HG03108 (cell line): ENCODE measurements around the gene RPL14.
"Not testable (repeated sequence)": the region's sequence is repeated elsewhere in the genome, so short reads cannot be mapped to it uniquely, and the experiment has no call there.

Source experiments
- ATAC-seq: cut with Tn5 transposase; IDR thresholded peaks from one replicate; pipeline ENCODE4 v1.9.1; 2021; ENCODE audit warnings: moderate library complexity; ENCODE audit not compliant: unreplicated experiment

Gene RPL14

DNA sequence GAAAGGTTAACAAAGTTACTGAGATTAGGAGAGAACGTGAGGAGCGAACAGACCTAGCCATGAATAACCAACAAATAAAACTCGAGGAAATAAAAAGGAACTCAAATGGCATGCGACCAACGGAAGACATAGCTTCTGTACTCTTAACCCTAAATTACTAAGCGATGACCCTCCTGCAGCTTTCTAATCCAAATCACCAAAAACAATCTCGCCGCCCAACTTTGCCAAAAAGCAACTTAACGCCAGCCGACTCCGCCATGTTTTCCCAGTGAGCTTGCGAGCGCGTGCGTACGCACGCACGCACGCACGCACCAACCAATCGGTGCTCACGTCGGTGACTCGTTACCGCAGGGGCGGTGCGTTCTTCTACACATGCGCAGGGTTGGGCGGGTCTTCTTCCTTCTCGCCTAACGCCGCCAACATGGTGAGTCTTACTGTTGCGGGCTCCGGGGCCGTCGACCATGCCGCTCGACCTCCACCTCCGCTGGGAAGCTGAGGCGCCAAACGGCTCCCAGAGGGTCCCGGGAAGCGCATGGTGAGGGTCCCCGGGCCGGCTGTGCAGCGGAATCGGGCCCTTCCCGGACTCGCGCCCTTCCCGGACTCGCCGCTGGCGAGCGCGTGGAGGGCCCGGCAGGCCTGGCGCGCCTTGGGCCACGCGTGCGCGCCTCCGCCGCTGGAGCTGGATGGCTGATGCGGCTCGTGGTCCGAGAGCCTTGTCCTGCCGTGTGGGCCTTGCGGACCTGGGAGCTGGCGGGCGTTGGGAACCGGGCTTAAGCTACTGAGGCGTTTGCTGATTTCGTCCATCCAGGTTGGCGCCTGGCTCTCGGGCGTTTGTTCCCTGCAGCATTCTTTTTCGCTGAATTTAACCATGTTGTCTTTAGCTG lies at the start of gene RPL14:
Gene RPL14, plus strand, starts transcription at position 400 of the 884 bp plus-strand sequence. Its CDS starts 133 bp downstream, at position 533.
- ATAC-seq: peak; percentile 63

DNA sequence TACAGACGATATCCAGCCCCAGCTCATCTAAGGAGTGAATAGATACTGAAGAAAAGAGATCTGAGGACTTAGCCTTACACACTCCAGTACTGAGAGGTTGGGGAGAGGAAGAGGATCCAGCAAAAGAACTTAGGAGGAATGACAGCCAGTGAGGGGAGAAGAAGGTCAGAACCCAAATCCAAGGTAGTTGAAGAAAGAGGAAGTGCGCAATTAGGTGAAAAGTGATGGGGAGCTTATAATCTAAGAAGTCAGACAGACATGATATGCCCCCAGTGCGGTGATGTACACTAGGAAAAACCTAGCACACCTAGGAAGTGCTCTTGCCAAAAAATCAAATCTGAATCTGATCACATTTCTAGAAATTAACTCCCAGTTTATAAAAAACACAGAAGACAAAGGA lies 49.5 kb upstream of the RPL14 start:
- ATAC-seq: no peak

DNA sequence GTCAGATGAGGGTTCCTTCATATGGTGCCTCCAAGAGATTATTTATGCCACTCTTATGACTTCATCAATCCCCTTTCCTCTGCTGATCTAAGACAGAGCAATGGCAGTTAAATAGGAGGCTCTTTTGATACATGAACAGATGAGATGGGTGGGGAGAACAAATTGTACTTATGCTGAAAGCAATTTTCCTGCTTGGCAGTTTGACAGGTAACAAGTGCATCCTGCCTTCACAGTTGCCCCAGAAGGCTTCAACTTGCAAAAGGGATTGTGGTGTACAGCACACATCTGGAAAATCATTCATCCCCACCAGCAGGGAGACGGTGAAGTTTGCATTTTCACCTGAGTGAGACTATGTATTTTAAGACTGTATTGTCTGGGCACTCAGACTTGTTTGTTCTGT lies 42.9 kb upstream of the RPL14 start:
- ATAC-seq: no peak

DNA sequence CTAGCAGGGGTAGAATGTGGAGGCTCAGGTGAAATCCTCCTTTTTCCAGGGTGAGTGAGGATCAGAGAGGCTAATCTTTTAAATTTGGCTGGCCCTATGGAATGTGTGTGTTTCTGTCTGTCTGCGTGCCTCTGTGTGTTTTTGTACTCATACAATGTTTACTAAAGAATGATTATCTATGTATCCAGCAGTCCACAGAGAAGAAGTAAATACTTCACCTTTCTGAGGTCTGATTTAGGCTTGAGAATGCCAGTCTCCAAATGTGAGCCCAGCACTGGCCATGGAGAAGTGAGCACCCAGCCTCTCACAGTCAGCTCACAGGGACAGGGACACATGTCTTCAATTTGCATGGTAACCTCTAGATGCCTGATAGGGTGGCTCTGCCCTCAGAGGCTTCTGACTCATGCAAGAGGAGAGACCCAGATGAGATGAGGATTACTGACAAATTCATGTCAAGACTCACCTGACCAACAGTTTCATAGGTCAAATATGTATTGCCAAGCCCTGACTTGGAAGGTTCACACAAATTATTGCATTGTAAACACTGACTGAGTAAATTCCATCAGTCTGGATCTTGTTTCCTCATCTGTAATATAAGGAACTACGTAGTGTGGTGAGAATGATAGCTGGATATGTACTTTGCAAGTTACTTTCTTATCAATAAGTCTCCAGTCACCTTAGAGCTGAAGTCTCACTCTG lies 39.1 kb upstream of the RPL14 start:
- no peak for ATAC-seq

DNA sequence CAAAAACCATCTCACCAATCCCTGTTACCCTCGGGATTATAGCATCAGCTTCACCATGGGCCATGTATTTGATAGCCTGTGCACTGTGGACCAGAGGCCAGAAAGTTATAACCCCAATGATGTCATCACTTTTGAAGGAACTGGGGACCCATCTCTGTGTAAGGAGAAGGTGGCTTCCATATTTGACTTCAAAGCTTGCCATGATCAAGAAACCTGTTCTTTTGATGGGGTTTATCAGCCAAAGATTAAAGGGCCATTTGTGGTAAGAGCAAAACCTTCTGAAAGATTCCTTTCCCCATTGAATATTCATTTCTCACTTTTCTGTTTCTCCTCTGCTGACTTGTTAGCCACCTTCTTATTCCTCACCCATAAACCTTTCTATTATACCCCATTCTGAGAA lies 34.3 kb upstream of the RPL14 start:
- ATAC-seq: no peak

DNA sequence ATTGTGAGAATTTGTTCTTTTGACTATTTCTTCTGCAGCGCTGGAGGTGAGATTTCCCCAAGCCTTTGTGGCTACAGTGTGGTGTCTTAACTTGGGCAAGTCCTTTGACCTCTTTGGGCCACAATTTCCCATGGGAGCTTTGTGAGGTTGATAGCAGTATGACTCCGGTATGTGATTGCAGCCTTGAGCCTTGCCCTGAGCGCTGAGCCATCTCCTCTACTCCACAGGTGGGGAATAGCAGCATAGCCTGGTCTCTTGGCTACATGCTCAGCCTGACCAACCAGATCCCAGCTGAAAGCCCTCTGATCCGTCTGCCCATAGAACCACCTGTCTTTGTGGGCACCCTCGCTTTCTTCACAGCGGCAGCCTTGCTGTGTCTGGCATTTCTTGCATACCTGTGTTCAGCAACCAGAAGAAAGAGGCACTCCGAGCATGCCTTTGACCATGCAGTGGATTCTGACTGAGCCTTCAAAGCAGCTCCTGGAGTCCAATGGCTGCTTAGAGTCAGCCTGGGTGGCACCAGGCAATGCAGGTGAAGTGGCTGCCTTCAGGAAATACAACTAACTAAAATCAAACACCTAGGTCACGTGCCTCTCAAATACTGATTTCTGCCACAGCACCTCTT lies 30.0 kb upstream of the RPL14 start:
- no peak for ATAC-seq

DNA sequence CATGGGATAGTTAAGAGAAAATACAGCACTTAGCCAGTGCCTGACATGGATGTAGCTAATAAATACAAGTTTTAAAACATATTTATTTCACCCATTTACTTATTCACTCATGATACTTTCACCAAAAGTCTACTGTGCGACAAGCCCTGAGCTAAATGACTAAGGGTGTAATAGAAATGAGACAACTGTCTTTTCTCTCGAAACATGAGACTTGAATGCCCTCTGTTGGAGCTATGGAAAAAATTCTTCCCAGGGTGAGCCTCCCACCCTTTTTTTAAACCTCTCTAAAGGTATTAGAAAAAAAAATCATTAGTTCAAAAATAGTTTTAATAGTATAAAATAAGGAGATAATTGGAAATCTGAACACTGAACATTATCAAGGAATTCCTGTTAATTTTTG lies 24.3 kb upstream of the RPL14 start:
- no peak for ATAC-seq

DNA sequence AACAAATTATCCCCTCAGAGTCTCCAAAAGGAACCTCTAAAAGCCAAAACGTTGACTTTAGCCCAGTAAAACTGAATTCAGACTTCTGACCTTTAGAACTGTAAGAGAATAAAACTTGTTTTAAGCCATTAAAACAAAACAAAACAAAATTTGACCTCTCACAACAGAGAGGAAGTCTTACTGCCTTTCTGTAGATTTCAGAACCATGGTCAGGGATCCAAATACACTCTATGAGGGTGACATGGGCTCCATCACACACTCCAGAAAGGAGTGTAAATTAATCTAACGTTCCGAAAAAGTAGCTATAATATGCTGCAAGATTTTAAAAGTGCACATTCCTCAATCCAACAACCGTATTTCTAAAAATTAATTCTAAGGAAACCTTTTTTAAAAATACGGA lies 19.2 kb upstream of the RPL14 start:
- no peak for ATAC-seq

DNA sequence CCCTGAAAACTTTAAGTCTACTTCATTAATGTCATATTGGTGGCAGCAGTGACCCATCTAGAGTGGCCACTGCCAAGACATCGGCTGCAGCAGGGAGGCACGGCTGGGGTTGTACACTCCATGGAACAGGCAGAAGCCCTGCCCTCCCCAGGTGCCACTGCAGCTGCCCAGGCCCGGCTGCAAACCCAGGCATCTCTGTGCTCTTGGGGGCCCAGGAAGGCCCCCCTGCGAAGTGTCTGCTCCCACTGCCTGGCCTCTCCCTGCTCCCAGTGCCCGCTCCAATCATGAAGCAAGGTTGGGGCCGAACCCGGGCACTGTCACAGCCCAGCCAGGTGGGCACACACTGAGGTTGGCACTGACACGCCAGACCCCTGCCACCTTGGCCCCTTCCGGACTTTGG lies 12.1 kb upstream of the RPL14 start:
- ATAC-seq: no peak

DNA sequence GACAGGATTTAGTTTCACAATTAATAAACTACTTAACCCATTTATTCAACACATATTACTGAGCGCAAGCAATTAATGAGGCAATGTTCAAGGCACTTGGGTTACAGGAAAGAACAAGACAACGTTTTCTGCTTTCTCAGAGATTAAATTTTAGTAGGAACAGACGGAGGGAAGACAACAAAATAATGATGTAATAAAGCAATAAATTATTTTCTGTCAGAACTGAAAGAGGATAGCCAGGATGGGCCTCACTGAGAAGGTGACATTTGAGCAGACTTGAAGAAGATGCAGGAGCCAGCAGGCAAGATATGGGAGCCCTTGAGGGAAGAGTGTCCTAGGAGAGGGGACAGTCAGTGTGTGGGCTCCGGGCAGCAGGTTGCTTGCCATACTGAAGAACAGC lies 11.3 kb upstream of the RPL14 start:
- no peak for ATAC-seq

DNA sequence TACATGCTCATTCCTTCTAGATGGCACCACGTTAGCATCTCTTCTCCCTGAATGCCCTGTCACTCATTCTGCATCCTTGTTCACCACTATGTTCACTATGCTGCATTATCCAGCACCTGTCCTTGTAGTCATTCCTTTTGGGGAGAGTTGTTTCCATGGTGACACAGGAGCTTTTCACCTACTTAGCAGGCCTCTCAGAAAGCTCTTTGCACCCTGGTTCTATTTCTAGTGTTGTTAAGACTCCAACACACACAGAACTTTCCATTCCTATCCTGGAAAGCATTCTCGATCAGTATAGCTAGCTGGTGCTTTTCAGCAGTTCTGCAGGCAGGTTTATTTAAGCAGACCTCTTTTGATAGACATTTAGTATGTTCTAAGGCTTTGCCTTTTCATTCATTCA lies 6.7 kb upstream of the RPL14 start:
- ATAC-seq: no peak

DNA sequence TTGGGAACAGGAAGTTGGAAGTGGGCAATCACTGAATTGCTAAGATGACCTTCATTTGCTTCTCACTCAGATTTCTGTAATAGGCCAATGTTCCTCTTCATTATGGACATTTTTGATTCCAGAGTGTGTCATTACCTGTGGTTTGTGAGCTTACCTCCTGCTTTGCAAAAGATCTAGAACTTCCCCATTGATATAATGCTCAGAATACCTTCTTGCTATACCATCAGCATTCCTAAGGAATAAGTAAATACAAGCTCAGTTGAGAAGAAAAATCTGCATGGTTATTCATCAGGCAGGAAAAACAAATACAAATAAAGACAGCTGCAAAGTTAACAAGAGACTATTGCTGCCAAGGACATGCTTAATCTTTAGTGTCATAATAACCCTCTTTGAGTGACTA lies 5.6 kb upstream of the RPL14 start:
- ATAC-seq: no peak

DNA sequence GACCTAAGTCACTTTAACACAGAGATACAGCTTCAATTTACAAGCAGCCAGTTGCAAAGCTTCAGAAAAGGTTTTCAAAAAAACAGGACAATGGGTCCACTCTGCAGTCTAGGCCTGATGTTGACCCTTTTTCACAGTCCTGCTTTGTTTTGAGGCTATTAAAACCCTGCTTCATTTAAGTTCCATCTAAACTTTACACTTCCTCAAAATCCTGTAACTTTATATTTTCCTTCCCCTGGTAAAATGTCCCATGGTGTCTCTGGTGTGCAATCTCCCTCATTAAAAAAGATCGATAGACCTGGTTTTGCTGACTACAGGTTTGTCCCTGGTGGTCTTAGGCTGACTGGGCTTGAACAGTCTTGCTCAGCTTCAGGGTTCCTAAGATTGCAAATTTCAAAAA lies 5.1 kb upstream of the RPL14 start:
- ATAC-seq: no peak

DNA sequence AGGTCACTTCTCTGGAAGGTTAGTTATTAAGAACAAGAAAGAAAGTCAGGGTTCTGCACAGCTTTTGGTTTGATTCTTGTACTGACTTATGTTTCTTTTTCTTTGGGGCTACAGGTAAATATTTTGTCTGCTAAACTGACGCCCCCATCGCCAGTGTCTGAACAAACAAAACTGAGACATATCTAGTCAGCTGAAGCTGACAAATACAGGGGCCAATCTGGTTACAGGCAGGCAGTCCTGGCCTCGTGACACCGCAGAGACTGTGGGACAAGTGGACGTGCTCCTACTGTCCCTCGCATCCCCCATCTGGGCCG lies 4.6 kb upstream of the RPL14 start:
- ATAC-seq: no peak

DNA sequence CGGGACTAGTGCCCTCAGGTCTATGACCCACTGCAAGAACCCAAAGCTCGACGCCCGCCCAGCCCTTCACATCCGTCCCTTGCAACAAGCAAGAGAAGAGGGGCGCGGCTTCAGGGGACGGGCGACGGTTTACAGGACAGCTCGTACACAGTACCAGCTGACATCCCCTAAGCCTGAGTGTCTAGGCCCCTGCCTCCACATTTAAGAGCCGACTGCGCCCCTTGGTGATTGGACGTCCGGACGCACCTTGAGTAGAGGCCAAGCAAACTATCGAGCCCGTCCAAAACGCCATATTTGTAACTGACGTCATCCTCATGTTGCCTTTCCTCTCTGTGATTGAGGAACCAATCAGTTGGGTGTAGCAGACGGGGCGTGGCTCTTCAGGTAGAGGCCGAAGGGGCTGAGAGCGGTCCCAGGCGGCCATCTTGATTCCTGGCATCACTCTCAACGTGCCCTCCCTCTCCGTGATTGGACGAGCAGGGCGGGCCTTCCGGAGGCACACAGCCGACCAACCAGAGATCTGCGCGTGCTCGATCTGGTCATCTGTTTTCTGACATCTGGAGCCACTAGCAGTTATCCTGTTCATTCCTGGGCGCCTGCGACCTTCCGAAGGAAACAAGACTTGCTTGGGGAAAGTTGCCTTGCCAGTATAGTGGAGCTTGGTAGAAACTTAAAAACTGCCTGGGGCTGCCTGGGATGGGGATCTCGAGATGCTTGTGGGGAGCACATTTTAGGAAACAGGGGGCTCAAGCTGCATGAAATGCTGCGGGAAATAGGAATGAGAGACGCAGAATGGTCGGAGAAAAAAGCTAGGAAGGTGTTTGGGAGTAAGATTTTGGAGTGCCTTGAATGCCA lies 4.0 kb upstream of the RPL14 start:
- peak; percentile 95 for ATAC-seq

DNA sequence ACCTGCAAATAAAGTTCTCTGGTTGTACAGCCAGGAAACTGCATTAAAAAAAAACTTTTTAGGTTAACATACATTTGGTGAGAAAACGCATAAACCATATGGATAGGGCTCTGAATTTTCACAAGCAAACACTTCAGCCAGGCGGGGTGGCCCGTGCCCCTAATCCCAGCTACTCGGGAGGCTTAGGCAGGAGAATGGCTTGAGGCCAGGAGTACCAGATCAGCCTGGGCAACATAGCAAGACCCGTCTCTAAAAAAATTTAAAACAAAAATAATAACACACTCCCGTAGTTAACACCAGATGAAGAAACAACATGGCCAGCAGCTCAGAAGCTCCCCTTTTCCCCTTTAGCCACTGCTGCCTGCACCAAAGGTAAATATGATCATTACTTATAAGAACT lies 3.2 kb upstream of the RPL14 start:
- ATAC-seq: no peak

DNA sequence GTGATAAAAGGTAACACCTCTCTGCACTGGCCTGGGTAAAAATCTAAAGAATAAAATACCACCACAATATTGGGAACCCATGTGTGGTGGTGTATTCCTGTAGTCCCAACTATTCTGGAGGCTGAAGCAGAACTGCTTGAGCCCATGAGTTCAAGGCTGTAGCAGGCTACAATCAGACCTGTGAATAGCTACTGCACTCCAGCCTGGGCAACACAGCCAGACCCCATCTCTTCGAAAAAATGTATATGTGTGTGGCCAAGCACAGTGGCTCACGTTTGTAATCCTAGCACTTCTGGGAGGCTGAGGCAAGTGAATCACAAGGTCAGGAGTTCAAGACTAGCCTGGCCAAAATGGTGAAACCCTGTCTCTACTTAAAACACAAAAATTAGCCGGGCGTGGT lies 1.8 kb upstream of the RPL14 start:
- ATAC-seq: no peak

DNA sequence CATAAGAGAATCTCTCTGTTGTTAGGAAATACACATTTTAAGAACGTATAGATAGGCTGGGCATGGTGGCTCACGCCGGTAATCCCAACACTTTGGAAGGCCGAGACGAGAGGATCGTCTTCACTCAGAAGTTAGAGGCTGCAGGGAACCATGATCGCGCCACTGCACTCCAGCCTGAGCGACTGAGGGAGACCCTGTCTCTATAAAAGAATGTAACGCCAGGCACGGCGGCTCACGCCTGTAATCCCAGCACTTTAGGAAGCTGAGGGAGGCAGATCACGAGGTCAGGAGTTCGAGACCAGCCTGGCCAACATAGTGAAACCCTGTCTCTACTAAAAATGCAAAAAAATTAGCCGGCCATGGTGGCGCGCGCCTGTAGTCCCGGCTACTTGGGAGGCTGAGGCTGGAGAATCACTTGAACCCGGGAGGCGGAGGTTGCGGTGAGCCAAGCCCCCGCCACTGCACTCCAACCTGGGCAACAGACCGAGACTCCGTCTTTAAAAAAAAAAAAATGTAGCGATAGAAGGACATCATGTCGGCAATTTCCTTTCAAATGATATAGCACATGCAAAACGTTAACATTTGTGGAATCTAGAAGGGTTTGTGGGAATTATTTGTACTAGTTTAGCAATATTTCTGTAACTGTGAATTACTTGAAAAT lies 730 bp upstream of the RPL14 start:
- no peak for ATAC-seq

DNA sequence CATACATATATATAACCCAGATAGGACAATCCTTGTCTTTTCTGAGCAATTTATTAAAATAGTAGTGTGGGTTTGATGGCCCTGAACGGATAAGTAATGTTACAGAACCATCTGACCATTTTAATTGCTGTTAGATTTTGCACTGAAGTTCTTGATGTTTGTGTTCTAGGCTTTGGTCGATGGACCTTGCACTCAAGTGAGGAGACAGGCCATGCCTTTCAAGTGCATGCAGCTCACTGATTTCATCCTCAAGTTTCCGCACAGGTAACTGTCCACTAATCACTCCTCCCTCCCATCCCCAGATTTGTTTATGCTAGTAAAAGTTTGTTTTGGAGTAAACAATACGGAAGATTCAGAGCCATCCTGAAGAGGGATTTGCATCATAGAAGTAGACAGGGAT lies 1.3 kb downstream of the RPL14 start:
- no peak for ATAC-seq

DNA sequence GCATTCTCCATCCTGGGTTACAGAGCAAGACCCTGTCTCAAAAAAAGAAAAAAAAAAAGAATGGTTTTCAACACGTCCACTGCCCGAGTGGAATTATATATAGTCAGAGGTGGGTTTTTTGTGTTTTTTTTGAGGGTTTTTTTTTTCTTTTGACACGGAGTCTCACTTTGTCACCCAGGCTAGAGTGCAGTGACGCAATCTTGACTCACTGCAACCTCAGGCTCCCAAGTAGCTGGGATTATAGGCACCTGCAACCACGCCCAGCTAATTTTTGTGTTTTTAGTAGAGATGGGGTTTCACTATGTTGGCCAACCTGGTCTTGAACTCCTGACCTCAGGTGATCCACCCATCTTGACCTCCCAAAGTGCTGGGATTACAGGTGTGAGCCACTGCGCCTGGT lies 3.3 kb downstream of the RPL14 start:
- ATAC-seq: not testable (repeated sequence)

DNA sequence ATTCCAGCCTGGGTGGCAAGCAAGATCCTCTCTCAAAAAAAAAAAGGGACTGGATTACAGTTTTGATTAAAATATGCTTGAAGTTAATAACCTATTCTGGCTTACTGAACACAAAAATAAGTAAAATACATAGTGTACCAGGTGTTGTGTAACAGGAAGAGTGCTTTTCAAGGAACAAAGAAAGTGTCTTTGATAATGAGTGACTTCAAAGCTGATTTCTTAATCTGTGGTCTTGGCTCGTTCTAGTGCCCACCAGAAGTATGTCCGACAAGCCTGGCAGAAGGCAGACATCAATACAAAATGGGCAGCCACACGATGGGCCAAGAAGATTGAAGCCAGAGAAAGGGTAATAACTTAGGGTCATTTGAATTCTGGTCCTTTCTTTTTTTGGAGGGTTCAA lies 4.0 kb downstream of the RPL14 start:
- ATAC-seq: no peak
